ENCODE data around the gene ATXN1. TPM values are rescaled to one million over a fixed set of nuclear protein-coding genes. Genes with fewer than 3 reads are reported as not detected.

The ATXN1 gene
- total RNA-seq, 1 experiment from 2014 or later = 27.0 TPM

GRCh38 chr6:16725145-16725864, 36.0 kb downstream of the ATXN1 start:
- TF ChIP-seq EZH2 (IDR thresholded peaks at IDR 0.05; ENCODE audit: low read length, unreplicated experiment) (no peak), CTCF (conservative IDR thresholded peaks at IDR 0.05; ENCODE audit: low read depth, low read length) (no peak)
- Histone ChIP-seq H3K27ac (ENCODE audit: low read length) (peak overlapping the region; percentile 90), H3K4me2 (ENCODE audit: low read length) (peak overlapping the region; percentile 51), H3K9me3 (ENCODE audit: low read length) (no peaks in the 10 kb centered on the region), H3F3A (ENCODE audit: low read length, unreplicated experiment) (no peaks in the 10 kb centered on the region), H3K9ac (ENCODE audit: low read length) (peak overlapping the region; percentile 23; the same call in 1 of the 2 replicates), H3K4me3 (ENCODE audit: low read length) (peak overlapping the region; percentile 6; the same call in 1 of the 2 replicates), H2AFZ (ENCODE audit: low read length) (no peak overlapping the region), H3K4me1 (ENCODE audit: insufficient read depth, low read length) (peaks cover 83% of the 10 kb centered on the region), H3K9me2 (replicated peaks; ENCODE audit: low read length) (no peaks in the 10 kb centered on the region), H3K27me3 (ENCODE audit: low read length) (no peaks in the 10 kb centered on the region), H3K36me3 (ENCODE audit: low read depth, low read length) (no peaks in the 10 kb centered on the region), H4K20me1 (ENCODE audit: low read length) (no peaks in the 10 kb centered on the region), H3K79me2 (ENCODE audit: low read length) (peaks cover 57% of the 10 kb centered on the region)
- DNase-seq (peak; percentile 52), ATAC-seq (no peak)
- POLR2A ChIA-PET (ENCODE audit: unreplicated experiment) = interaction anchor here (0.7 kb wide), 1 partner anchor 38 kb away, joined by 7 read pairs; no protein-coding TSS in a partner anchor
- BruUV-seq (replicated peaks) = no TSS peak
- CTCF ChIA-PET = no interaction called here
- intact Hi-C loops (cut with micrococcal nuclease) = no loop called here

GRCh38 chr6:16723826-16724225, 37.4 kb downstream of the ATXN1 start:
- no peaks in the 10 kb centered on the region for H3F3A ChIP-seq (ENCODE audit: low read length, unreplicated experiment)
- ATAC-seq (peak; percentile 45), DNase-seq (peak; percentile 90)
- H3K9me2 ChIP-seq (replicated peaks; ENCODE audit: low read length) = no peaks in the 10 kb centered on the region
- H3K4me3 ChIP-seq (ENCODE audit: low read length) = no peak overlapping the region
- peak overlapping the region; percentile 51 for H3K4me2 ChIP-seq (ENCODE audit: low read length)
- H3K79me2 ChIP-seq (ENCODE audit: low read length) = peaks cover 71% of the 10 kb centered on the region
- CTCF ChIA-PET = no interaction called here
- POLR2A ChIA-PET (ENCODE audit: unreplicated experiment) = interaction anchor here (0.5 to 0.6 kb wide), 2 partner anchors 24 to 35 kb away, joined by 5 to 7 read pairs; no protein-coding TSS in a partner anchor
- no peaks in the 10 kb centered on the region for H4K20me1 ChIP-seq (ENCODE audit: low read length)
- peaks cover 78% of the 10 kb centered on the region for H3K4me1 ChIP-seq (ENCODE audit: insufficient read depth, low read length)
- H3K27me3 ChIP-seq (ENCODE audit: low read length) = no peaks in the 10 kb centered on the region
- H3K36me3 ChIP-seq (ENCODE audit: low read depth, low read length) = no peaks in the 10 kb centered on the region
- BruUV-seq (replicated peaks) = no TSS peak
- H3K9me3 ChIP-seq (ENCODE audit: low read length) = no peaks in the 10 kb centered on the region
- TF ChIP-seq EZH2 (IDR thresholded peaks at IDR 0.05; ENCODE audit: low read length, unreplicated experiment) (no peak), EZH2phosphoT487 (IDR thresholded peaks at IDR 0.05; ENCODE audit: borderline replicate concordance, low read length) (no peak), CTCF (conservative IDR thresholded peaks at IDR 0.05; ENCODE audit: low read depth, low read length) (no peak)
- intact Hi-C loops (cut with micrococcal nuclease) = loop anchor here (2.0 kb wide), 1 partner anchor 39 kb away; no protein-coding TSS in a partner anchor
- H3K27ac ChIP-seq (ENCODE audit: low read length) = peak overlapping the region; percentile 90
- peak overlapping the region; percentile 65 for H3K9ac ChIP-seq (ENCODE audit: low read length)
- H2AFZ ChIP-seq (ENCODE audit: low read length) = no peak overlapping the region

GRCh38 chr6:16723402-16723801, 37.9 kb downstream of the ATXN1 start:
- H3K4me2 ChIP-seq (ENCODE audit: low read length) = peak overlapping the region; percentile 60
- H3K4me3 ChIP-seq (ENCODE audit: low read length) = no peak overlapping the region
- intact Hi-C loops (cut with micrococcal nuclease) = loop anchor here (2.0 kb wide), 1 partner anchor 39 kb away; no protein-coding TSS in a partner anchor
- H3K4me1 ChIP-seq (ENCODE audit: insufficient read depth, low read length) = peaks cover 78% of the 10 kb centered on the region
- no TSS peak for BruUV-seq (replicated peaks)
- H3K9ac ChIP-seq (ENCODE audit: low read length) = peak overlapping the region; percentile 65
- no peak for DNase-seq
- peaks cover 70% of the 10 kb centered on the region for H3K79me2 ChIP-seq (ENCODE audit: low read length)
- peak overlapping the region; percentile 90 for H3K27ac ChIP-seq (ENCODE audit: low read length)
- no peak overlapping the region for H2AFZ ChIP-seq (ENCODE audit: low read length)
- H4K20me1 ChIP-seq (ENCODE audit: low read length) = no peaks in the 10 kb centered on the region
- no peaks in the 10 kb centered on the region for H3F3A ChIP-seq (ENCODE audit: low read length, unreplicated experiment)
- ChIA-PET CTCF (interaction anchor here (0.6 kb wide), 1 partner anchor 213 kb away, joined by 3 read pairs; no protein-coding TSS in a partner anchor), POLR2A (ENCODE audit: unreplicated experiment) (interaction anchor here (0.5 to 0.7 kb wide), 3 partner anchors 10 to 36 kb away, joined by 3 to 7 read pairs (median 5); no protein-coding TSS in a partner anchor)
- TF ChIP-seq CTCF (conservative IDR thresholded peaks at IDR 0.05; ENCODE audit: low read depth, low read length) (no peak), EZH2 (IDR thresholded peaks at IDR 0.05; ENCODE audit: low read length, unreplicated experiment) (no peak), EZH2phosphoT487 (IDR thresholded peaks at IDR 0.05; ENCODE audit: borderline replicate concordance, low read length) (no peak)
- no peaks in the 10 kb centered on the region for H3K9me3 ChIP-seq (ENCODE audit: low read length)
- no peaks in the 10 kb centered on the region for H3K27me3 ChIP-seq (ENCODE audit: low read length)
- H3K36me3 ChIP-seq (ENCODE audit: low read depth, low read length) = no peaks in the 10 kb centered on the region
- no peak for ATAC-seq
- no peaks in the 10 kb centered on the region for H3K9me2 ChIP-seq (replicated peaks; ENCODE audit: low read length)

All from PC-3 (cell line).